IMR-90 (cell line): ENCODE data around the gene ANKRD36B. TPM values are rescaled to one million over a fixed set of nuclear protein-coding genes. Genes with fewer than 3 reads are reported as not detected.
"Not testable (repeated sequence)": the region's sequence is repeated elsewhere in the genome, so short reads cannot be mapped to it uniquely, and the experiment has no call there.

Source experiments
- ATAC-seq: fragments of 200-7000 bp; cut with Tn5 transposase; 2 replicates; pipeline ENCODE4 v1.9.1; 2020; ENCODE audit warnings: low read depth, mild to moderate bottlenecking, moderate library complexity
- BruUV-seq: library from RNA; stranded (reverse); fragments of 400-500 nt; replicated peaks from 2 replicates; lab custom pipeline; 2021; lab: Mats Ljungman, UMichigan
- CTCF ChIA-PET: fragments of 300-600 bp; formaldehyde crosslinking; extraction: SDS; loops from one replicate; lab custom pipeline; 2021; ENCODE audit warnings: antibody characterized with exemption; lab: Yijun Ruan, JAX
- POLR2A ChIA-PET: fragments of 300-600 bp; sonication (Branson Sonifier 250); formaldehyde crosslinking; loops from one replicate; lab custom pipeline; 2022; ENCODE audit warnings: antibody characterized with exemption; ENCODE audit not compliant: unreplicated experiment; lab: Charles Lee
- DNase-seq: peaks from one replicate; pipeline ENCODE4 v3.0.0; 2013
- H2AFZ ChIP-seq: replicated peaks from 2 replicates; pipeline ENCODE3; 2013; ENCODE audit warnings: low read length, mild to moderate bottlenecking; ENCODE audit not compliant: poor library complexity
- H2AK5ac ChIP-seq: 2 replicates; pipeline ENCODE4 v1.6.1; 2013; ENCODE audit warnings: low read depth, low read length, inconsistent platforms
- H2AK9ac ChIP-seq: replicated peaks from 2 replicates; pipeline ENCODE3; 2013; ENCODE audit warnings: mild to moderate bottlenecking, low read depth, low read length, moderate library complexity; ENCODE audit not compliant: poor library complexity
- H2BK120ac ChIP-seq: 2 replicates; pipeline ENCODE4 v1.6.1; 2013; ENCODE audit warnings: low read depth, low read length, inconsistent platforms
- H2BK15ac ChIP-seq: 3 replicates; pipeline ENCODE4 v1.6.1; 2013; ENCODE audit warnings: low read depth, low read length, inconsistent platforms
- H2BK20ac ChIP-seq: 2 replicates; pipeline ENCODE4 v1.6.1; 2013; ENCODE audit warnings: low read depth, mild to moderate bottlenecking, inconsistent platforms, low read length, moderate library complexity
- H2BK5ac ChIP-seq: 2 replicates; pipeline ENCODE4 v1.6.1; 2013; ENCODE audit warnings: mild to moderate bottlenecking, low read depth, low read length, inconsistent platforms; ENCODE audit not compliant: poor library complexity, severe bottlenecking
- H3K14ac ChIP-seq: replicated peaks from 2 replicates; pipeline ENCODE4 v1.6.1; 2013; ENCODE audit warnings: low read depth, low read length, inconsistent platforms
- H3K18ac ChIP-seq: 2 replicates; pipeline ENCODE4 v1.6.1; 2013; ENCODE audit warnings: low read depth, low read length, control low read depth
- H3K23ac ChIP-seq: 2 replicates; pipeline ENCODE4 v1.6.1; 2013; ENCODE audit warnings: low read depth, low read length, inconsistent platforms
- H3K27ac ChIP-seq: 2 replicates; pipeline ENCODE4 v1.5.1; 2013; ENCODE audit warnings: mild to moderate bottlenecking, control low read depth, low read length; ENCODE audit not compliant: insufficient read depth
- H3K27me3 ChIP-seq: 2 replicates; pipeline ENCODE4 v1.6.1; 2013; ENCODE audit warnings: low read length; ENCODE audit not compliant: control insufficient read depth, insufficient read depth
- H3K36me3 ChIP-seq: 2 replicates; pipeline ENCODE4 v1.6.1; 2013; ENCODE audit warnings: low read length, mixed read lengths; ENCODE audit not compliant: control insufficient read depth, insufficient read depth
- H3K4ac ChIP-seq: 2 replicates; pipeline ENCODE4 v1.6.1; 2013; ENCODE audit warnings: low read depth, low read length, inconsistent platforms
- H3K4me1 ChIP-seq: 2 replicates; pipeline ENCODE4 v1.6.1; 2013; ENCODE audit warnings: low read length, mixed read lengths; ENCODE audit not compliant: control insufficient read depth, insufficient read depth
- H3K4me2 ChIP-seq: 2 replicates; pipeline ENCODE4 v1.6.1; 2013; ENCODE audit warnings: low read depth, mild to moderate bottlenecking, control low read depth, low read length, moderate library complexity
- H3K4me3 ChIP-seq: 2 replicates; pipeline ENCODE4 v1.5.1; 2013; ENCODE audit warnings: low read depth, mild to moderate bottlenecking, control low read depth, low read length, moderate library complexity; ENCODE audit not compliant: insufficient read depth
- H3K56ac ChIP-seq: 2 replicates; pipeline ENCODE4 v1.6.1; 2013; ENCODE audit warnings: low read length, inconsistent platforms; ENCODE audit not compliant: insufficient read depth; ENCODE audit errors: extremely low read depth
- H3K79me1 ChIP-seq, 2 experiments: 2 replicates each; pipeline ENCODE4 v1.6.1; 2013; ENCODE audit warnings: low read length in 2 of 2, inconsistent platforms in 1 of 2, low read depth in 1 of 2
- H3K9ac ChIP-seq: 2 replicates; pipeline ENCODE4 v1.6.1; 2013; ENCODE audit warnings: low read depth, low read length, control low read depth
- H3K9me1 ChIP-seq: 2 replicates; pipeline ENCODE4 v1.6.1; 2013; ENCODE audit warnings: low read length, inconsistent platforms; ENCODE audit not compliant: insufficient read depth
- H3K9me3 ChIP-seq: 2 replicates; pipeline ENCODE4 v1.6.1; 2013; ENCODE audit warnings: low read length; ENCODE audit not compliant: control insufficient read depth, insufficient read depth
- H4K20me1 ChIP-seq: 2 replicates; pipeline ENCODE4 v1.6.1; 2013; ENCODE audit warnings: low read length, inconsistent platforms; ENCODE audit not compliant: insufficient read depth
- H4K5ac ChIP-seq: 2 replicates; pipeline ENCODE4 v1.6.1; 2013; ENCODE audit warnings: mild to moderate bottlenecking, low read depth, low read length, control low read depth
- H4K8ac ChIP-seq, 2 experiments: 2 replicates each; pipeline ENCODE4 v1.6.1; 2013; ENCODE audit warnings: low read depth in 2 of 2, low read length in 2 of 2, control low read depth in 1 of 2, inconsistent platforms in 1 of 2
- H4K91ac ChIP-seq: 2 replicates; pipeline ENCODE4 v1.6.1; 2013; ENCODE audit warnings: low read depth, low read length, inconsistent platforms; ENCODE audit not compliant: insufficient read depth
- WGBS, 2 experiments: methylation state at CpG; one replicate each; pipeline versions ENCODE4 v1.1.5 to v1.1.7; 2013; ENCODE audit warnings: missing lambda C conversion rate in 2 of 2; ENCODE audit not compliant: insufficient read length in 1 of 2; ENCODE audit errors: extremely low coverage in 2 of 2; 5-methylcytosine and 5-hydroxymethylcytosine counted together
- dilution Hi-C: fragments of 300-500 bp; cut with HindIII; formaldehyde crosslinking; loops from one replicate; pipeline ENCODE4 v1.14.3; 2018; ENCODE audit warnings: low sequenced_read_pairs; ENCODE audit not compliant: unreplicated experiment
- in situ Hi-C: fragments of 300-500 bp; cut with MboI; formaldehyde crosslinking; loops from 3 replicates; pipeline ENCODE4 v1.14.3; 2019; ENCODE audit warnings: low sequenced_read_pairs, inconsistent platforms, mixed read lengths
- intact Hi-C: fragments of 100-400 bp; cut with micrococcal nuclease; formaldehyde crosslinking; loops from 2 replicates; pipeline ENCODE4 v1.10.0; 2022
- polyA plus RNA-seq, 3 experiments: library from polyadenylated mRNA; depleted of rRNA; stranded (reverse); fragments of >200 nt; gene quantifications; 2 replicates each; pipeline ENCODE4 v1.2.3, GENCODE V29; 2012; ENCODE audit warnings: low replicate concordance in 1 of 3
- total RNA-seq: library from RNA; depleted of rRNA; stranded (reverse); fragments of >200 nt; gene quantifications from 2 replicates; pipeline ENCODE4 v1.2.3, GENCODE V29; 2012

Gene ANKRD36B
- total and polyA plus RNA-seq, 2 of the 4 experiments (the other 2 are of a cell fraction), result 4.2 to 11.7 TPM

DNA sequence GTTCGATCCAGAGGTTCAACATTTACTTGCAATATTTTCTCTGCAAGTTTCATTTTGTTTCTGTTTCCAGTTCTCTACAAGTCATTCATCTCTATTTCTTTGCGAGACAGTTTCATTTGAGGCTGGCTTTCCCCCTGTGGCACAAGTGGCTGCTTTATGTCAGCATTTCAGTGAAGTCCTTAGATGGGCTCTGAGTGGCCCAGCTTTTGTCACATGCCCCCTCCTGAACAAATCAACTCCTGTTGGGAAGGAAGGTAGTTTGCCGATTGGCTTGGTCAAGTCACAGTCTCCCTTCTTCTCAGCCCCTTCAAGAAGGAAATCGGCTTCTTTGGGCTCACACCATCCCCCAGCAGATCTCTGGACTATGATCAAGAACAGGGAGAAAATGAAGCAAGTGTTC, 19.1 kb upstream of the ANKRD36B start:
- H4K91ac ChIP-seq, H3K79me1 ChIP-seq, H2AK5ac ChIP-seq, in situ Hi-C loops, H4K8ac ChIP-seq, H3K27me3 ChIP-seq, BruUV-seq, DNase-seq, H2BK5ac ChIP-seq, H3K9ac ChIP-seq, H3K4me1 ChIP-seq, H3K4ac ChIP-seq, H3K4me2 ChIP-seq, H3K56ac ChIP-seq, POLR2A ChIA-PET, H3K23ac ChIP-seq, H3K14ac ChIP-seq, H2BK20ac ChIP-seq, ATAC-seq, H2BK15ac ChIP-seq, CTCF ChIA-PET, H4K20me1 ChIP-seq, H3K27ac ChIP-seq, H3K9me3 ChIP-seq, H3K18ac ChIP-seq, H2BK120ac ChIP-seq, intact Hi-C loops, H2AFZ ChIP-seq, H3K4me3 ChIP-seq, dilution Hi-C loops, H4K5ac ChIP-seq, H3K9me1 ChIP-seq, H2AK9ac ChIP-seq, H3K36me3 ChIP-seq: not testable (repeated sequence)
- no CpG with 5 or more reads among the region's 4 CpGs for WGBS, 2 experiments

DNA sequence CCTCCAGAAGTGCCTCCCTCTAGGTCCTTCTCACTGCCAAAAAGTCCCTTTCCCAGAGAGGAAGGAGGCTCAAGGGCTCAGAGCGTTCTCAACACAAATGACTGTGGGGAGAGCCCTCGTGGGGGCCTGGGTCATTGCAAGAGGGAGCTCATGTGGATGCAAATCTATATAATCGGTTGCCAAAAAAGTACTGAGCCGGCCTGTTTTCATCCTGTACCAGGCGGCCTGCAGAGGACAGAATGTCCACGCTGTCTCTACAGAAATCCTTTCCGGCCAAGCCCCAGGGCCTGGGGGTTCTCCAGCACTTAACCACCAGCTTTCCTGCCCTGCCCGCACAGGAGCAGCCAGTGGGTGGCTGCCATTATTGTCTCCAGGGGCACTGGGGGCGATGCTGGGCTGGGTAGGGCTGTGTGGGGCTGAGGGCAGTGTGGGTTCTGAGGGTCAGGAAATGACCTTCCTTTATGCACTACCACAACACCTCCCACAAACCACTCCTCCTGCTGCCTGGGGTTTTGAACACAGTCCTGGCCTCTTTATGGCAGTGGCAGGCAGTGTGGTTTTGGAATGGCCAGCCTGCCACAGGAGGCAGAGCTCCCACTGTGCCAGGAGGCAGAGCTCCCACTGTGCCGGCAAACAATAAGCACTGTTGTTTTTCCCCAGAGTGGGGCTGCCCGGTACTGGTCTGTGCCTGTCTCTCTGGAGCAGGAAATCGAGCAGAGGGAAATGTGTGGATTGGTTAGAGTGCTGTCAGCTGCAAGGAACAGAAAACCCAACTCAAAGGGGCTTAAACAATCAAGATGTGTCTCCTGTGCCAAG, 16.1 kb upstream of the ANKRD36B start:
- H3K4me2 ChIP-seq, H2BK120ac ChIP-seq, DNase-seq, ATAC-seq, H3K9ac ChIP-seq, H4K91ac ChIP-seq, H3K9me3 ChIP-seq, H3K36me3 ChIP-seq, CTCF ChIA-PET, dilution Hi-C loops, BruUV-seq, H4K5ac ChIP-seq, H4K8ac ChIP-seq, in situ Hi-C loops, H2BK15ac ChIP-seq, H3K27me3 ChIP-seq, H3K23ac ChIP-seq, H3K79me1 ChIP-seq, H3K4me1 ChIP-seq, H3K4ac ChIP-seq, H3K14ac ChIP-seq, H4K20me1 ChIP-seq, H2AFZ ChIP-seq, H3K9me1 ChIP-seq, H3K27ac ChIP-seq, H3K56ac ChIP-seq, POLR2A ChIA-PET, H2AK9ac ChIP-seq, H2BK5ac ChIP-seq, H2BK20ac ChIP-seq, intact Hi-C loops, H3K18ac ChIP-seq, H3K4me3 ChIP-seq, H2AK5ac ChIP-seq: not testable (repeated sequence)
- no CpG with 5 or more reads among the region's 12 CpGs for WGBS, 2 experiments
